HG02884 (cell line): ENCODE data around the gene RELL2.
A peak's percentile ranks its signal among the peaks of the same experiment; 100 is the strongest.
"Not testable (repeated sequence)": the region's sequence is repeated elsewhere in the genome, so short reads cannot be mapped to it uniquely, and the experiment has no call there.

ENCODE experiments used
- ATAC-seq: cut with Tn5 transposase; IDR thresholded peaks from one replicate; pipeline ENCODE4 v1.9.1; 2021; ENCODE audit warnings: mild to moderate bottlenecking, moderate library complexity; ENCODE audit not compliant: unreplicated experiment

Gene RELL2

GRCh38 chr5:141636413-141637122 lies at the start of gene RELL2, which contains the start of gene HDAC3:
Gene RELL2 (plus strand): TSS chr5:141636997. CDS start chr5:141638226, 1,229 bp downstream.
Gene HDAC3 (minus strand): TSS chr5:141636849. CDS start chr5:141636790, 59 bp downstream.
- ATAC-seq: peak; percentile 61

GRCh38 chr5:141590127-141590526 lies 46.7 kb upstream of the RELL2 start:
- ATAC-seq: no peak

DNA sequence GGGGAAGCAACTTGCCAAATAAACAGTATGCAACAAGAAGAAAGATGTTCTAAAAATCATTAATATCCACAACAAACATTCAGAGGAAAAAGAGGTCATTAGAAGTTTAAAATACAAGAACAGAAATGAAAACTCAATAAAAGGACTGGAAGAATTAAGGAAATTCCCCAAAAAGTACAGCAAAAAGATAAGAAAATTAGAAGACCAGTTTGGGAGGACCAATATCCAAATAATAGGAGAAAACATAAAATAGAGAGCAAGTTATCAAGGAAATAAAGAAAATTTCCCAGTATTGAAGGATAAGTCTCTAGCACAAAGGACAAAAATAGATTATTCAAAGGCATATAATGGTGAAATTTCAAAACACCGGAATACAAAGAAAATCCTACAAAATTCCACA lies 39.9 kb upstream of the RELL2 start:
- ATAC-seq: no peak

GRCh38 chr5:141597394-141597793 lies 39.4 kb upstream of the RELL2 start:
- ATAC-seq: no peak

DNA sequence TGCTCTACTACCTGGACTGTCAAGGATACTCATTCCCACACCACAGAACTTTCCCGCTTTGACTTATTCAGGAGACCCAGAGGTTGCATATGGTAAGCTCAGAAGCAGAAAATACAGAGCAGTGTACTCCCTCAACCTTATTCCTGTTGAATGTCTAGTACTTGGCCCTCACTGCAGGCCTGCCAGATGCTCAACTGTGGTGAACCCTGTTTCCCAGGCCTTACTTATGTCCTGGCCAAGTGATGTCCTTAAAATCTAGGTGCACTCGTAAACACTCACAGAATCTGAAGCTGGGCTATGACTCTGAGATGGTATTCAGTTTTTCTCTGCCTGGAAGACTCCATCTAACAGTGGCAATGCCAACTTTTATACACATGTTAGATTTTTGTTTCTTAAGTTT lies 39.0 kb upstream of the RELL2 start:
- no peak for ATAC-seq

GRCh38 chr5:141598391-141599345 lies 38.1 kb upstream of the RELL2 start:
- ATAC-seq: no peak

GRCh38 chr5:141602606-141603005 lies 34.2 kb upstream of the RELL2 start:
- ATAC-seq: no peak

DNA sequence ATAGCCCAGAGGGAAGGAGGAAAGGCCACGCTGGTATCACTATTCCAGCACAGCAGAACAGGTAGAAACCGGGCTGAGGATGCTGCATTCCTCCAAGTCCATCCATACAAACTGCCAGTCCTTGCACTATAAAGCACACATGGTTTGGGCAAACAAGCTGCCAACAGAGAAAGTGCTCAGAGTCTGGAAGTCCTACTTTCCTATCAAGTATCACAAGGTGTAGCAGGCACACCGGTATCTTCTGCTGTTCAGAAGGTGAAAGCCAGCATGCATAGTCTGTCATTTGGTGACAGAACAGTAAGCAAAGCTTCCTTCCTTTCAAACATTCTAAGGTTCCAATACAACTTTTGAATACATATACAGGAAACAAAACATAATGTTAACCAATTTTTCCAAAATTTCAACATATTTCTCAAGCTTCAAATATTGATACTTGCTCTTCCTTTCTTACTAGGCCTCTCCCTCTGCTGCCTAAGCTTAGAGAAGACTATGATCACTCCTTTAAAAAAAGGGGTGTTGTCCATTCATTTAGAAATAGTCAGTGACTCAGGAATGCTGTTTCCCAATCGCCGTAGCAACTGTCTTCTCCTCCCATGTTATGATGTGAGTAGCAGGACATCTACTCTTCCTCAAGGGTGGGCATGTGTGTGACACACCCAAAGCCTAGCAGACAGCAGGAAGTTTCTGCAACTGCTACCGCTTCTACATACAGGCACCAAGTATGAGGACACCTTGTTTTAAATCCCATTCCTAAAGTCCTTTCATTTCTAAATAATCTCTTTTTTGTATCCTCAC lies 32.7 kb upstream of the RELL2 start:
- no peak for ATAC-seq

DNA sequence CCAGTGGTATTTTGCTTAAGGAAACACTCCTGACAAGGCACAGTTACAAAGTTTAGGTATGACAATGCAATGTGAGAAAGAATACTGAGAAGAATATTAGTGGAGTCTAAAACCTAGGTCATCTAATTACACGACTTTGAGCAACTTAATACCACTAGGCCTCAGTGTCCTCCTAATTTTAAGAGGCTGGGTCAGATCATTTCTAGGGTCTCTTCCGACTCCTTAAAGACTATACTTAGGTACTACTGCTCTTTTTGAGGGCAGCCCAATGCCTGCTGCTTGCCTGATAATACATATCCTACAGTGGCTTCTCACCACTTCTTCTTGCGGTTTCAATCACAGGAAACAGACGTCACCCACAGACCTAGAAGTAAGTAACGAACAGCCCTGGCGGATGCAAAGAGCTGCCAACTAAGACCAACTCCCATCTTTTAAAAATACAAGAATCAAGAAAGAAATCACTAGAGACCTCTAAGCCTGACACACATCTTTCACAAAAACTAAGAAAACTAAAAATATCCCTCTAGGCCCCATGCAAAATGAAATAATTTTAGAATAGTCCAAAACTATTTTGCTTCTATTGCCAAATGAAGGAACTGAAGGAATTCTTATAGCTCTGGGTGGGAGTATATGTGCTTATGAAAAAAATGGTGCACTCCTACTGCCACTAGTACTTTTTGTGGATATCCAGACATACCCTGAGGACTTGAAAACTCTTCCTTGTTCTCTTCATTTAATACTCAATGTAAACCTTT lies 31.1 kb upstream of the RELL2 start:
- peak; percentile 93 for ATAC-seq

- no peak for ATAC-seq
Measured at GRCh38 chr5:141608046-141608445, 28.8 kb upstream of the RELL2 start.

DNA sequence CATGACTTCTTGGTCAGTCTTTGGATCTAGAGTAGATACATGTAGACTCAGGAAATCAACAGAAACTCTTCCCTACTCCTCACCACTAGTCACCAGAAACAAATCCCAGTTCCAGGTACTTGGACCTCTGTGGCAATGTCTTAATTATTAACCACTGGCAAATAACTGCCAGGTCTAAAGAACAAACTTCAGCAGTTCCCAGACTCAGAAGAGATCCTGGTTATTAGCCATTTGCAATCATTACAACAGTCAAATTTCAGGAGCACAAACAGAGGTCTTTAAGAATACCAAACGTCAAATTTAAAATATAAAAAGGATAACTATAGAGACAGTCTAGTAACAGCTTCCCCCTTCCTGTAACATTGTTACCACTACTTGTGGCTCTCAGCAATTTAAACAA lies 28.2 kb upstream of the RELL2 start:
- no peak for ATAC-seq

DNA sequence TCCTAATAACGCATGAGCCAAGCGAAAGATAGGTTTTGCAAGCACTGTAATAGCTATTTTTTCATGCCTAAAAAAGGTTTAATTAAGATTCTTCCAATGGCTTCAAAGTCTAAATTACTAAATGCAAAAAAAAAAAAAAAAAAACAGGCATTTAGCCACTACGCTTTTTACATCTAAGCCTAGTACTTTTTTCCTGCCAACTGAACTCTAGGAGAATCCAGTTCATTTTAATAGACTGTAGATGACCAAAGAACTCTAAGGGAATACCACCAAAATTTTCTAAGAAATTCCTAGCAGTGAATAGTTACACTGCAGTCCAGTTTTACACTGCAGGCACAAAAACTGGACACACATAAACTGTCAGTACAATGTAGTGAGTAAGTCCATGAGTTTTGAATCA lies 27.8 kb upstream of the RELL2 start:
- no peak for ATAC-seq

- not testable (repeated sequence) for ATAC-seq
Measured at GRCh38 chr5:141609921-141610320, 26.9 kb upstream of the RELL2 start.

DNA sequence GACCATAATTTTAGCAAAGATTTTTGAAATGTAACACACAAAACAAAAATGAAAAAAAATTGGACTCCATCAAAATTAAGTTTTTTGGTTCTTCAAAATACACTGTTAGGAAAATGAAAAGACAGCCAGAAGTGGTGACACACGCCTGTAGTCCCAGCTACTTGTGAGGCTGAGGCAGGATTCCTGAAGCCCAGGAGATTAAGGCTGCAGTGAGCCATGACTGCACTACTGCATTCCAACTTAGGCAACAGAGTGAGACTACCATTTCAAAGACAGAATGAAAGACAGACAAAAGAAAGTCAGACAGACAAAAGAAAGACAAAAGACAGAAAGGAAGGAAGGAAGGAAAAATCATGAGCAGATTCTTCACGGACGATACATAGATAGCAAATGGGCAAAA lies 25.5 kb upstream of the RELL2 start:
- ATAC-seq: no peak

GRCh38 chr5:141613344-141613743 lies 23.5 kb upstream of the RELL2 start:
- ATAC-seq: no peak

- ATAC-seq: no peak
Measured at GRCh38 chr5:141615991-141616720, 20.6 kb upstream of the RELL2 start.

GRCh38 chr5:141617128-141617527 lies 19.7 kb upstream of the RELL2 start:
- ATAC-seq: no peak

DNA sequence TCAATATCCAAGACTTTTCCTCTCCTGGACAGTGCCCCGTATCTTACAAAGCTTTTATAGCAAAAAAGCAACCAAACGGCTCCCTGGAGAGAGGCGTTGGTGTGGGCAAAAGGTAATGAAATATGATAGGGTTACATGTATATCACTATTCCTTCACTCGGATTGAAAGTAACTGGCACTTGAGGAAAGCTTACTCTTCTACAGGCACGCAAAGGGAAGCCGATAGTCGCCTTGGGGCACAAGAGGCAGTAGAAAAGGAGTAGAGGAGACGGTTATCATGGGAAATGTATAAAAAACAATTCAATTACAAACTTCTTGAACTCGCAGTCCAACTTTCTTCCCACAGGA lies 19.1 kb upstream of the RELL2 start:
- no peak for ATAC-seq

GRCh38 chr5:141618030-141618803 lies 18.6 kb upstream of the RELL2 start:
- peak; percentile 17 for ATAC-seq
